ENCODE data around the gene RAPGEF4.
A peak's percentile ranks its signal among the peaks of the same experiment; 100 is the strongest.

RAPGEF4 gene

GRCh38 chr2:173045181-173045580 is 309.5 kb downstream of the RAPGEF4 start:
- TF ChIP-seq GATA1 (IDR thresholded peaks at IDR 0.05; ENCODE audit: low read depth, low read length) = no peak
- no peak for DNase-seq

- DNase-seq = peak in 1 of 2 experiments; percentile 30
- TF ChIP-seq POLR2A (IDR thresholded peaks at IDR 0.05; ENCODE audit: low read length) (no peak), GATA1 (IDR thresholded peaks at IDR 0.05; ENCODE audit: low read depth, low read length) (no peak)
Measured at GRCh38 chr2:173048522-173048896, 312.9 kb downstream of the RAPGEF4 start.

GRCh38 chr2:173048897-173049661 is 313.4 kb downstream of the RAPGEF4 start:
- DNase-seq = peak in 1 of 2 experiments; percentile 59
- TF ChIP-seq GATA1 (IDR thresholded peaks at IDR 0.05; ENCODE audit: low read depth, low read length) (no peak), POLR2A (IDR thresholded peaks at IDR 0.05; ENCODE audit: low read length) (no peak)

- TF ChIP-seq POLR2A (IDR thresholded peaks at IDR 0.05; ENCODE audit: low read length) = no peak
- no peak for TF ChIP-seq GATA1 (IDR thresholded peaks at IDR 0.05; ENCODE audit: low read depth, low read length)
- DNase-seq = no peak
Measured at GRCh38 chr2:173049831-173050230, 314.2 kb downstream of the RAPGEF4 start.

GRCh38 chr2:173050684-173051083 is 315.0 kb downstream of the RAPGEF4 start:
- TF ChIP-seq POLR2A (IDR thresholded peaks at IDR 0.05; ENCODE audit: low read length) (no peak), GATA1 (IDR thresholded peaks at IDR 0.05; ENCODE audit: low read depth, low read length) (no peak)
- DNase-seq = no peak

- DNase-seq = no peak
- no peak for TF ChIP-seq GATA1 (IDR thresholded peaks at IDR 0.05; ENCODE audit: low read depth, low read length)
- no peak for TF ChIP-seq POLR2A (IDR thresholded peaks at IDR 0.05; ENCODE audit: low read length)
Measured at GRCh38 chr2:173051463-173052215, 316.0 kb downstream of the RAPGEF4 start.

- no peak for TF ChIP-seq POLR2A (IDR thresholded peaks at IDR 0.05; ENCODE audit: low read length)
- TF ChIP-seq GATA1 (IDR thresholded peaks at IDR 0.05; ENCODE audit: low read depth, low read length) = no peak
- no peak for DNase-seq
Measured at GRCh38 chr2:173053043-173053699, 317.5 kb downstream of the RAPGEF4 start.

- TF ChIP-seq POLR2A (IDR thresholded peaks at IDR 0.05; ENCODE audit: low read length) = no peak
- TF ChIP-seq GATA1 (IDR thresholded peaks at IDR 0.05; ENCODE audit: low read depth, low read length) = no peak
Measured at GRCh38 chr2:173054466-173054865, 318.8 kb downstream of the RAPGEF4 start.

GRCh38 chr2:173056705-173057364 is 321.2 kb downstream of the RAPGEF4 start:
- TF ChIP-seq POLR2A (IDR thresholded peaks at IDR 0.05; ENCODE audit: low read length) = no peak
- no peak for TF ChIP-seq GATA1 (IDR thresholded peaks at IDR 0.05; ENCODE audit: low read depth, low read length)
- DNase-seq = no peak

More at GRCh38 chr2:173054466-173054865, 318.8 kb downstream of the RAPGEF4 start:
- DNase-seq = no peak

GRCh38 chr2:173058097-173058496 is 322.5 kb downstream of the RAPGEF4 start:
- no peak for DNase-seq
- TF ChIP-seq POLR2A (IDR thresholded peaks at IDR 0.05; ENCODE audit: low read length) = no peak
- TF ChIP-seq GATA1 (IDR thresholded peaks at IDR 0.05; ENCODE audit: low read depth, low read length) = no peak

- TF ChIP-seq POLR2A (IDR thresholded peaks at IDR 0.05; ENCODE audit: low read length) (no peak), GATA1 (IDR thresholded peaks at IDR 0.05; ENCODE audit: low read depth, low read length) (no peak)
- DNase-seq = no peak
Measured at GRCh38 chr2:173058673-173059072, 323.0 kb downstream of the RAPGEF4 start.

GRCh38 chr2:173059292-173059691 is 323.6 kb downstream of the RAPGEF4 start:
- DNase-seq = no peak
- TF ChIP-seq GATA1 (IDR thresholded peaks at IDR 0.05; ENCODE audit: low read depth, low read length) (no peak), POLR2A (IDR thresholded peaks at IDR 0.05; ENCODE audit: low read length) (no peak)

- DNase-seq = no peak
- TF ChIP-seq POLR2A (IDR thresholded peaks at IDR 0.05; ENCODE audit: low read length) (no peak), GATA1 (IDR thresholded peaks at IDR 0.05; ENCODE audit: low read depth, low read length) (no peak)
Measured at GRCh38 chr2:173059971-173060461, 324.4 kb downstream of the RAPGEF4 start.

GRCh38 chr2:173062801-173063200 is 327.2 kb downstream of the RAPGEF4 start:
- no peak for DNase-seq

More at GRCh38 chr2:173062801-173063200, 327.2 kb downstream of the RAPGEF4 start:
- no peak for TF ChIP-seq POLR2A (IDR thresholded peaks at IDR 0.05; ENCODE audit: low read length)
- no peak for TF ChIP-seq GATA1 (IDR thresholded peaks at IDR 0.05; ENCODE audit: low read depth, low read length)

All from erythroblast (primary cell).